Kidney (tissue), 14 donors: ENCODE measurements around the gene MSI2. TPM values are rescaled to one million over a fixed set of nuclear protein-coding genes. Genes with fewer than 3 reads are reported as not detected.

ENCODE experiments used
- DNase-seq, 5 donors: peaks; one replicate each; pipeline ENCODE4 v3.0.0-alpha.2; 2013 to 2020
- FAIRE-seq: peaks from 2 replicates; lab custom pipeline; 2012; peaks lifted over from hg19 to GRCh38; lab: Jason Lieb, UNC
- H3K27ac ChIP-seq, 2 donors: one replicate each; pipeline ENCODE4 v1.7.0; 2013; ENCODE audit warnings: low read depth in 2 of 2, low read length in 2 of 2, inconsistent platforms in 1 of 2
- H3K27me3 ChIP-seq: one replicate; pipeline ENCODE4 v1.7.1; 2013; ENCODE audit warnings: low read length, inconsistent platforms; ENCODE audit not compliant: control insufficient read depth, insufficient read depth
- H3K36me3 ChIP-seq, 3 donors: one replicate each; pipeline versions ENCODE4 v1.7.0 to v1.7.1; 2013; ENCODE audit warnings: low read length in 3 of 3, control low read depth in 1 of 3, inconsistent platforms in 1 of 3; ENCODE audit not compliant: insufficient read depth in 3 of 3, control insufficient read depth in 2 of 3
- H3K4me1 ChIP-seq, 3 donors: one replicate each; pipeline versions ENCODE4 v1.7.0 to v1.7.1; 2013; ENCODE audit warnings: low read length in 3 of 3, inconsistent platforms in 1 of 3, low read depth in 1 of 3; ENCODE audit not compliant: control insufficient read depth in 2 of 3, insufficient read depth in 2 of 3
- H3K4me3 ChIP-seq, 3 donors: one replicate each; pipeline versions ENCODE4 v1.7.0 to v1.8.1; 2013; ENCODE audit warnings: low read length in 3 of 3, control low read depth in 1 of 3, inconsistent platforms in 1 of 3
- H3K9ac ChIP-seq, 3 donors: one replicate each; pipeline versions ENCODE4 v1.7.0 to v1.7.1; 2013; ENCODE audit warnings: low read length in 3 of 3, control low read depth in 1 of 3, inconsistent platforms in 1 of 3
- H3K9me3 ChIP-seq, 3 donors: one replicate each; pipeline versions ENCODE4 v1.7.0 to v1.7.1; 2013; ENCODE audit warnings: low read length in 3 of 3, control low read depth in 1 of 3, inconsistent platforms in 1 of 3; ENCODE audit not compliant: control insufficient read depth in 2 of 3, insufficient read depth in 1 of 3
- intact Hi-C: fragments of 100-400 bp; cut with DNase I; formaldehyde crosslinking; loops from one replicate; pipeline ENCODE4 v1.11.1; 2022
- polyA plus RNA-seq: library from polyadenylated mRNA; stranded (reverse); fragments of 350-450 nt; fragmentation: Illumina TruSeq; extraction: RNeasy Lipid Tissue Mini Kit (QIAGEN cat#74804); gene quantifications from one replicate; pipeline ENCODE4 v1.2.3, GENCODE V29; 2014; ENCODE audit warnings: low read depth, low replicate concordance; ENCODE audit not compliant: insufficient read depth
- total RNA-seq: library from RNA; stranded (reverse); fragmentation: NEBNext Ultra II Directional; extraction: Animal tissue kit (Norgen Biotek cat#: 25700); gene quantifications from one replicate; pipeline ENCODE4 v1.2.1, GENCODE V29; 2021
- TF ChIP-seq, protein P1 (sequence below): IDR thresholded peaks from 3 replicates; pipeline ENCODE4 v1.5.1; 2012; ENCODE audit warnings: mild to moderate bottlenecking, moderate library complexity, borderline replicate concordance; ENCODE audit not compliant: insufficient read depth; ENCODE audit errors: extremely low read depth
- donor health status: control.
- donor health status: control.
- donor health status: control.
- donor health status: control.
- donor health status: control.
- donor health status: DM: yes; HTN: yes; CAD: no.
- donor health status: Normal renal cell carcinoma (clear cell type).

MSI2 gene
- total and polyA plus RNA-seq, 2 donors from 2014 or later: 69.2 to 151 TPM

DNA sequence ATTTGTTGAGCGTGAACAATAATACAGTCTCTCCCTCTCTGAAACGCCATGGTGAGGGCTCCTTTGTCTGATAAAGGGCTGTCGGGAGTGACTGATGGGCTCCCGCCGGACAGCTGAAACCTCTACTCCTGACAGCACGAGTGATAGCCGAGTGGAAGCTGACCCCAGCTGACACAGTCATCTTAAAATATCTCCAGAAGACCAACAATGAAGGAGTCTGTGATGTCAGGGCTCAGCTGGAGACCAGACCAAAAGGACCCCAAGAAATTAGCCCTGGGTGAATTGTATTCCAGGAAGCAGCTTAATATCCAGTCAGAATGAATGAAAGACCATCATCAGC, 466.4 kb downstream of the MSI2 start:
- TF ChIP-seq, protein P1, sequence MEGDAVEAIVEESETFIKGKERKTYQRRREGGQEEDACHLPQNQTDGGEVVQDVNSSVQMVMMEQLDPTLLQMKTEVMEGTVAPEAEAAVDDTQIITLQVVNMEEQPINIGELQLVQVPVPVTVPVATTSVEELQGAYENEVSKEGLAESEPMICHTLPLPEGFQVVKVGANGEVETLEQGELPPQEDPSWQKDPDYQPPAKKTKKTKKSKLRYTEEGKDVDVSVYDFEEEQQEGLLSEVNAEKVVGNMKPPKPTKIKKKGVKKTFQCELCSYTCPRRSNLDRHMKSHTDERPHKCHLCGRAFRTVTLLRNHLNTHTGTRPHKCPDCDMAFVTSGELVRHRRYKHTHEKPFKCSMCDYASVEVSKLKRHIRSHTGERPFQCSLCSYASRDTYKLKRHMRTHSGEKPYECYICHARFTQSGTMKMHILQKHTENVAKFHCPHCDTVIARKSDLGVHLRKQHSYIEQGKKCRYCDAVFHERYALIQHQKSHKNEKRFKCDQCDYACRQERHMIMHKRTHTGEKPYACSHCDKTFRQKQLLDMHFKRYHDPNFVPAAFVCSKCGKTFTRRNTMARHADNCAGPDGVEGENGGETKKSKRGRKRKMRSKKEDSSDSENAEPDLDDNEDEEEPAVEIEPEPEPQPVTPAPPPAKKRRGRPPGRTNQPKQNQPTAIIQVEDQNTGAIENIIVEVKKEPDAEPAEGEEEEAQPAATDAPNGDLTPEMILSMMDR: no peak
- no peaks in the 10 kb centered on the region for H3K36me3 ChIP-seq
- H3K27me3 ChIP-seq: no peaks in the 10 kb centered on the region
- no peak overlapping the region for H3K27ac ChIP-seq
- DNase-seq: no peak
- no peak overlapping the region for H3K9ac ChIP-seq
- FAIRE-seq: no peak
- H3K9me3 ChIP-seq: no peaks in the 10 kb centered on the region
- intact Hi-C loops: no loop called here
- no peak overlapping the region for H3K4me3 ChIP-seq
- H3K4me1 ChIP-seq: peaks cover 0 to 20% (median 7%) of the 10 kb centered on the region in 3 donors

DNA sequence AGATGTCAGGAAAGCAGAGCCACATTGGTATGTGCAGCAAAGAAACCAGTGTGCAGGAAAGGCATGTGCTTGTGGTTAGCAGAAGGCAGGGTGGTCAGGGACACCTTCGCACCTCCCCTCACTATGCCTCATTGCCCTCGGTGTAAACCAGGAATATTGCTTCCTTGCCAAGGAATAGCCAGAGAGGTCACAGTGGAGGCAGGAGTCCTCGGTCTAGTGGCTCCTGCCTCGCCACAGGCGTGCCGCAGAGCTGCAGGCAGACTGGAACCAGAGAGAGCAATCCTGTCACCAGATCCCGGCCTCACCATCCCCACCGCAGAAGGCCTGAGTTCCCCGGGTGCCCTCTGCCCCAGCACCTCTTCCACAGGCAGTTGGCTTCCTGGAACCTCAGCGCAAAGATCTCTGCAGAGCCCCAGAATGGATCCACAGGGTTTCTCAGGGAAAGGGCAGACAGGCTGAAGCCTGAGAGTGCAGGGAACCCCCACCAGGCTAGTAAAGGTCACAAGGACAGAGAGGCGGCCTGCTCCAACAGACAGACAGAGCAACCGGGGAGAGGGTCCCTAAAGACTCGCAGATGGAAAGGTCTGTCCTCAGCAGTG, 467.2 kb downstream of the MSI2 start:
- FAIRE-seq (no peak), DNase-seq (peak in 2 of 5 donors; percentile 24 to 37)
- H3K4me3 ChIP-seq: no peak overlapping the region
- H3K4me1 ChIP-seq: peaks cover 0 to 20% (median 7%) of the 10 kb centered on the region in 3 donors
- H3K9me3 ChIP-seq: no peaks in the 10 kb centered on the region
- no peak overlapping the region for H3K9ac ChIP-seq
- TF ChIP-seq, protein P1: no peak
- no peaks in the 10 kb centered on the region for H3K36me3 ChIP-seq
- intact Hi-C loops: no loop called here
- no peaks in the 10 kb centered on the region for H3K27me3 ChIP-seq
- H3K27ac ChIP-seq: no peak overlapping the region

DNA sequence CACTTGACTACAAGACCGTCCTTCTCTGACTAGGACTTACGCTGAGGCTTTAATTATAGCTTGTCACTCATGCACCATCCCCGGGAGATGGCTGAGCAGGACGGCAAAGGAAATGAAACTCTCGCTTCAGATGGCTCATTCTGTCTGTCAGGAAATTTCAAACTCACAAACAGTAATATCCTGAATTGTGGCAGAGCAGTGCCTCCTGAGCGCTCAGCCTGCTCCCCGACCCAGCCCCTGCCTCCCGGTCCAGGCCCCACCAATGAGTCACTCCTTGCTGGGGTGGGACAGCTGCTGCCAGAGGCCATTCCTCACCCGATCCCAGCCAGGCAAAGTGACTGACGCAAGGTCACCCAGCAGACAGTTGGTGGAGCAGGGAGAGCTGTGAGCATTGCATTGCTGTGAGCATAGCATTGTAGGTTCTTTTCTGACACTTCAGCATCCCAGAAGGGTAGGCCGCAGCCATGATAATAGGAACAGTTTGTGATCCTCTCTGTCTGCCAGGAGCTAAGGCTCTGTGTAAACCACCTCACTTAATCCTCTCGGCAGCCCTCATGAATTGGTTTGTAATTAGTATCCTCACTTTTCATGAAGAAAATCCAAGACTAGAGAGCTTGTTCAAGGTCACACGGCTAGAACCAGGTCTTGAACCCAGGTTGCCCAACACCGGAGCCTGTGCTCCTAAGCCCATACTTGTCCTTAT, 467.9 kb downstream of the MSI2 start:
- Histone ChIP-seq H3K9me3 (no peaks in the 10 kb centered on the region), H3K4me1 (peaks cover 0 to 20% (median 7%) of the 10 kb centered on the region in 3 donors), H3K9ac (no peak overlapping the region), H3K4me3 (no peak overlapping the region), H3K27ac (no peak overlapping the region), H3K36me3 (no peaks in the 10 kb centered on the region), H3K27me3 (no peaks in the 10 kb centered on the region)
- TF ChIP-seq, protein P1: no peak
- DNase-seq (peak in 1 of 5 donors; percentile 21), FAIRE-seq (no peak)
- intact Hi-C loops: no loop called here
